ENCODE results near the gene RBM26.

- TF ChIP-seq, protein P1, sequence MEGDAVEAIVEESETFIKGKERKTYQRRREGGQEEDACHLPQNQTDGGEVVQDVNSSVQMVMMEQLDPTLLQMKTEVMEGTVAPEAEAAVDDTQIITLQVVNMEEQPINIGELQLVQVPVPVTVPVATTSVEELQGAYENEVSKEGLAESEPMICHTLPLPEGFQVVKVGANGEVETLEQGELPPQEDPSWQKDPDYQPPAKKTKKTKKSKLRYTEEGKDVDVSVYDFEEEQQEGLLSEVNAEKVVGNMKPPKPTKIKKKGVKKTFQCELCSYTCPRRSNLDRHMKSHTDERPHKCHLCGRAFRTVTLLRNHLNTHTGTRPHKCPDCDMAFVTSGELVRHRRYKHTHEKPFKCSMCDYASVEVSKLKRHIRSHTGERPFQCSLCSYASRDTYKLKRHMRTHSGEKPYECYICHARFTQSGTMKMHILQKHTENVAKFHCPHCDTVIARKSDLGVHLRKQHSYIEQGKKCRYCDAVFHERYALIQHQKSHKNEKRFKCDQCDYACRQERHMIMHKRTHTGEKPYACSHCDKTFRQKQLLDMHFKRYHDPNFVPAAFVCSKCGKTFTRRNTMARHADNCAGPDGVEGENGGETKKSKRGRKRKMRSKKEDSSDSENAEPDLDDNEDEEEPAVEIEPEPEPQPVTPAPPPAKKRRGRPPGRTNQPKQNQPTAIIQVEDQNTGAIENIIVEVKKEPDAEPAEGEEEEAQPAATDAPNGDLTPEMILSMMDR (IDR thresholded peaks at IDR 0.05; ENCODE audit: insufficient read depth, low read depth, low read length), result no peak
- no peak for TF ChIP-seq EZH2 (IDR thresholded peaks at IDR 0.05; ENCODE audit: insufficient read depth, low read length)
Observed at GRCh38 chr13:79307866-79308298, 98.2 kb downstream of the RBM26 start.

All from astrocyte (in vitro differentiated cells and primary cell).